ENCODE measurements around the gene CCDC6. TPM values are rescaled to one million over a fixed set of nuclear protein-coding genes. Genes with fewer than 3 reads are reported as not detected.

Gene CCDC6
- total RNA-seq, 1 experiment from 2014 or later = 116 TPM

GRCh38 chr10:59900048-59900727 is 6.2 kb downstream of the CCDC6 start:
- Mint-ChIP-seq H3K27me3 (ENCODE audit: insufficient read depth, unreplicated experiment) (no peaks in the 10 kb centered on the region), H3K4me1 (ENCODE audit: low read depth, unreplicated experiment) (peaks cover 75% of the 10 kb centered on the region), H3K9me3 (ENCODE audit: unreplicated experiment) (no peaks in the 10 kb centered on the region), H3K27ac (ENCODE audit: unreplicated experiment) (no peak overlapping the region), H3K36me3 (ENCODE audit: insufficient read depth, unreplicated experiment) (peaks cover 3% of the 10 kb centered on the region), H3K4me3 (ENCODE audit: unreplicated experiment) (no peak overlapping the region)
- ChIA-PET POLR2A (no interaction called here), CTCF (interaction anchor here (0.7 kb wide), 1 partner anchor 154 kb away, joined by 3 read pairs; no protein-coding TSS in a partner anchor)
- H3K4me3 ChIP-seq (ENCODE audit: low read depth, low read length) = no peak overlapping the region
- H3K27me3 ChIP-seq (replicated peaks; ENCODE audit: control insufficient read depth, insufficient read depth, low read length) = no peaks in the 10 kb centered on the region
- no peaks in the 10 kb centered on the region for H3K9me3 ChIP-seq
- DNase-seq = no peak
- intact Hi-C loops (cut with micrococcal nuclease; ENCODE audit: unreplicated experiment) = no loop called here
- TF ChIP-seq CTCF (IDR thresholded peaks at IDR 0.05; ENCODE audit: insufficient read depth in 1 of 2, low read depth in 1 of 2, low read length in 1 of 2, severe bottlenecking in 1 of 2, unreplicated experiment in 1 of 2) = no peak
- no peaks in the 10 kb centered on the region for H3K36me3 ChIP-seq (ENCODE audit: control insufficient read depth, insufficient read depth, low read length)
- peaks cover 64% of the 10 kb centered on the region for H3K4me1 ChIP-seq
- no TSS peak for BruUV-seq (replicated peaks)

GRCh38 chr10:59898125-59898835 is 8.1 kb downstream of the CCDC6 start:
- no peak overlapping the region for H3K27ac Mint-ChIP-seq (ENCODE audit: unreplicated experiment)
- POLR2A ChIA-PET = no interaction called here

GRCh38 chr10:59896191-59896590 is 10.2 kb downstream of the CCDC6 start:
- H3K4me3 Mint-ChIP-seq (ENCODE audit: unreplicated experiment) = no peak overlapping the region
- no TSS peak for BruUV-seq (replicated peaks)
- intact Hi-C loops (cut with micrococcal nuclease; ENCODE audit: unreplicated experiment) = no loop called here
- peaks cover 56% of the 10 kb centered on the region for H3K4me1 Mint-ChIP-seq (ENCODE audit: low read depth, unreplicated experiment)
- ChIA-PET POLR2A (interaction anchor here (1.7 kb wide), 1 partner anchor 10 kb away, joined by 6 read pairs; the partner anchor contains the start of gene CCDC6), CTCF (no interaction called here)
- H3K9me3 ChIP-seq = no peaks in the 10 kb centered on the region
- no peaks in the 10 kb centered on the region for H3K36me3 ChIP-seq (ENCODE audit: control insufficient read depth, insufficient read depth, low read length)
- H3K9me3 Mint-ChIP-seq (ENCODE audit: unreplicated experiment) = no peaks in the 10 kb centered on the region
- no peak for TF ChIP-seq CTCF (IDR thresholded peaks at IDR 0.05; ENCODE audit: insufficient read depth in 1 of 2, low read depth in 1 of 2, low read length in 1 of 2, severe bottlenecking in 1 of 2, unreplicated experiment in 1 of 2)
- no peaks in the 10 kb centered on the region for H3K27me3 ChIP-seq (replicated peaks; ENCODE audit: control insufficient read depth, insufficient read depth, low read length)
- no peaks in the 10 kb centered on the region for H3K27me3 Mint-ChIP-seq (ENCODE audit: insufficient read depth, unreplicated experiment)
- no peak for DNase-seq
- peaks cover 8% of the 10 kb centered on the region for H3K36me3 Mint-ChIP-seq (ENCODE audit: insufficient read depth, unreplicated experiment)
- H3K27ac Mint-ChIP-seq (ENCODE audit: unreplicated experiment) = peak overlapping the region; percentile 51
- no peak overlapping the region for H3K4me3 ChIP-seq (ENCODE audit: low read depth, low read length)
- H3K4me1 ChIP-seq = peaks cover 49% of the 10 kb centered on the region

More at GRCh38 chr10:59898125-59898835, 8.1 kb downstream of the CCDC6 start:
- no peaks in the 10 kb centered on the region for H3K27me3 Mint-ChIP-seq (ENCODE audit: insufficient read depth, unreplicated experiment)
- H3K9me3 Mint-ChIP-seq (ENCODE audit: unreplicated experiment) = no peaks in the 10 kb centered on the region
- Histone ChIP-seq H3K4me1 (peaks cover 59% of the 10 kb centered on the region), H3K36me3 (ENCODE audit: control insufficient read depth, insufficient read depth, low read length) (no peaks in the 10 kb centered on the region), H3K4me3 (ENCODE audit: low read depth, low read length) (no peak overlapping the region), H3K27me3 (replicated peaks; ENCODE audit: control insufficient read depth, insufficient read depth, low read length) (no peaks in the 10 kb centered on the region), H3K9me3 (no peaks in the 10 kb centered on the region)
- intact Hi-C loops (cut with micrococcal nuclease; ENCODE audit: unreplicated experiment) = no loop called here
- no TSS peak for BruUV-seq (replicated peaks)
- CTCF ChIA-PET = no interaction called here
- no peak overlapping the region for H3K4me3 Mint-ChIP-seq (ENCODE audit: unreplicated experiment)
- peaks cover 69% of the 10 kb centered on the region for H3K4me1 Mint-ChIP-seq (ENCODE audit: low read depth, unreplicated experiment)
- TF ChIP-seq CTCF (IDR thresholded peaks at IDR 0.05; ENCODE audit: insufficient read depth in 1 of 2, low read depth in 1 of 2, low read length in 1 of 2, severe bottlenecking in 1 of 2, unreplicated experiment in 1 of 2) = no peak
- DNase-seq = no peak
- H3K36me3 Mint-ChIP-seq (ENCODE audit: insufficient read depth, unreplicated experiment) = no peaks in the 10 kb centered on the region

Data from Caco-2 (cell line).